ENCODE results near the gene BCOR.

GRCh38 chrX:40093586-40093985, 4.2 kb downstream of the BCOR start:
- TF ChIP-seq, protein P1, sequence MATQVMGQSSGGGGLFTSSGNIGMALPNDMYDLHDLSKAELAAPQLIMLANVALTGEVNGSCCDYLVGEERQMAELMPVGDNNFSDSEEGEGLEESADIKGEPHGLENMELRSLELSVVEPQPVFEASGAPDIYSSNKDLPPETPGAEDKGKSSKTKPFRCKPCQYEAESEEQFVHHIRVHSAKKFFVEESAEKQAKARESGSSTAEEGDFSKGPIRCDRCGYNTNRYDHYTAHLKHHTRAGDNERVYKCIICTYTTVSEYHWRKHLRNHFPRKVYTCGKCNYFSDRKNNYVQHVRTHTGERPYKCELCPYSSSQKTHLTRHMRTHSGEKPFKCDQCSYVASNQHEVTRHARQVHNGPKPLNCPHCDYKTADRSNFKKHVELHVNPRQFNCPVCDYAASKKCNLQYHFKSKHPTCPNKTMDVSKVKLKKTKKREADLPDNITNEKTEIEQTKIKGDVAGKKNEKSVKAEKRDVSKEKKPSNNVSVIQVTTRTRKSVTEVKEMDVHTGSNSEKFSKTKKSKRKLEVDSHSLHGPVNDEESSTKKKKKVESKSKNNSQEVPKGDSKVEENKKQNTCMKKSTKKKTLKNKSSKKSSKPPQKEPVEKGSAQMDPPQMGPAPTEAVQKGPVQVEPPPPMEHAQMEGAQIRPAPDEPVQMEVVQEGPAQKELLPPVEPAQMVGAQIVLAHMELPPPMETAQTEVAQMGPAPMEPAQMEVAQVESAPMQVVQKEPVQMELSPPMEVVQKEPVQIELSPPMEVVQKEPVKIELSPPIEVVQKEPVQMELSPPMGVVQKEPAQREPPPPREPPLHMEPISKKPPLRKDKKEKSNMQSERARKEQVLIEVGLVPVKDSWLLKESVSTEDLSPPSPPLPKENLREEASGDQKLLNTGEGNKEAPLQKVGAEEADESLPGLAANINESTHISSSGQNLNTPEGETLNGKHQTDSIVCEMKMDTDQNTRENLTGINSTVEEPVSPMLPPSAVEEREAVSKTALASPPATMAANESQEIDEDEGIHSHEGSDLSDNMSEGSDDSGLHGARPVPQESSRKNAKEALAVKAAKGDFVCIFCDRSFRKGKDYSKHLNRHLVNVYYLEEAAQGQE (IDR thresholded peaks at IDR 0.05): no peak
- TF ChIP-seq CTCF (IDR thresholded peaks at IDR 0.05; ENCODE audit: low read depth, low read length, missing input control): no peak
- TF ChIP-seq MAX (IDR thresholded peaks at IDR 0.05): no peak
- TF ChIP-seq TAF1 (conservative IDR thresholded peaks at IDR 0.05): no peak
- no peak for TF ChIP-seq EGR1 (IDR thresholded peaks at IDR 0.05; ENCODE audit: low read depth in 2 of 2)
- no peak for TF ChIP-seq RAD21 (IDR thresholded peaks at IDR 0.05)
- no peak for TF ChIP-seq JUND (IDR thresholded peaks at IDR 0.05)
- TF ChIP-seq HNF4A (conservative IDR thresholded peaks at IDR 0.05): no peak
- no peak for TF ChIP-seq FOXA1 (IDR thresholded peaks at IDR 0.05)
- TF ChIP-seq ZBTB33 (IDR thresholded peaks at IDR 0.05): no peak
- TF ChIP-seq YY1 (IDR thresholded peaks at IDR 0.05): no peak
- no peak for TF ChIP-seq GABPA (IDR thresholded peaks at IDR 0.05 in 1 of 2, conservative IDR thresholded peaks at IDR 0.05 in 1 of 2)
